ENCODE data around the gene TGM4. TPM values are rescaled to one million over a fixed set of nuclear protein-coding genes. Genes with fewer than 3 reads are reported as not detected.

Gene TGM4
- total and polyA plus RNA-seq, 9 donors, result not detected

- Histone ChIP-seq H3K27me3 (no peaks in the 10 kb centered on the region), H3K4me3 (no peak overlapping the region), H3K4me1 (ENCODE audit: insufficient read depth) (no peaks in the 10 kb centered on the region), H3K27ac (no peak overlapping the region), H3K9me3 (no peaks in the 10 kb centered on the region), H3K36me3 (no peaks in the 10 kb centered on the region)
- intact Hi-C loops (cut with DNase I), result no loop called here
- 17 to 64% (median 51%) methylated on average over 2 of the region's 2 CpGs for WGBS, 3 donors
- DNase-seq, result no peak
- no peak for TF ChIP-seq POLR2A (IDR thresholded peaks at IDR 0.05)
- no peak for TF ChIP-seq EP300 (IDR thresholded peaks at IDR 0.05)
- TF ChIP-seq, protein P1, sequence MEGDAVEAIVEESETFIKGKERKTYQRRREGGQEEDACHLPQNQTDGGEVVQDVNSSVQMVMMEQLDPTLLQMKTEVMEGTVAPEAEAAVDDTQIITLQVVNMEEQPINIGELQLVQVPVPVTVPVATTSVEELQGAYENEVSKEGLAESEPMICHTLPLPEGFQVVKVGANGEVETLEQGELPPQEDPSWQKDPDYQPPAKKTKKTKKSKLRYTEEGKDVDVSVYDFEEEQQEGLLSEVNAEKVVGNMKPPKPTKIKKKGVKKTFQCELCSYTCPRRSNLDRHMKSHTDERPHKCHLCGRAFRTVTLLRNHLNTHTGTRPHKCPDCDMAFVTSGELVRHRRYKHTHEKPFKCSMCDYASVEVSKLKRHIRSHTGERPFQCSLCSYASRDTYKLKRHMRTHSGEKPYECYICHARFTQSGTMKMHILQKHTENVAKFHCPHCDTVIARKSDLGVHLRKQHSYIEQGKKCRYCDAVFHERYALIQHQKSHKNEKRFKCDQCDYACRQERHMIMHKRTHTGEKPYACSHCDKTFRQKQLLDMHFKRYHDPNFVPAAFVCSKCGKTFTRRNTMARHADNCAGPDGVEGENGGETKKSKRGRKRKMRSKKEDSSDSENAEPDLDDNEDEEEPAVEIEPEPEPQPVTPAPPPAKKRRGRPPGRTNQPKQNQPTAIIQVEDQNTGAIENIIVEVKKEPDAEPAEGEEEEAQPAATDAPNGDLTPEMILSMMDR (IDR thresholded peaks at IDR 0.05), result no peak
Observed at GRCh38 chr3:44832965-44833364, 41.4 kb upstream of the TGM4 start.

DNA sequence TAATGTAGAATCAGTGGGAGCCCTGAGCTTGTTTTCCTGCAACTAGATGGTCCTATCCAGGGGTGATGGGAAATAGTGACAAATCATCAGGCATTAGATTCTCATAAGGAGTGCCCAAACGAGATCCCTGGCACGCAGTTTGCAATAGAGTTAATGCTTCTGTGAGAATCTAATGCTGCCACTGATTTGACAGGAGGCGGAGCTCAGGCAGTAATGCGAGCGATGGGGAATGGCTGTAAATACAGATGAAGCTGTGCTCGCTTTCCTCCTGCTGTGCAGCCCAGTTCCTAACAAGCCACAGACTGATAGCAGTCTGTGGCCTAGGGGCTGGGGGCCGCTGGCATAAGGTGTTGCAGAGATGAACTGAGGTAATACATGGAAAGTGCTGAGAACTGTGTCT is 41.0 kb upstream of the TGM4 start:
- Histone ChIP-seq H3K4me1 (ENCODE audit: insufficient read depth) (no peaks in the 10 kb centered on the region), H3K27ac (no peak overlapping the region), H3K36me3 (no peaks in the 10 kb centered on the region), H3K9me3 (no peaks in the 10 kb centered on the region), H3K4me3 (no peak overlapping the region), H3K27me3 (no peaks in the 10 kb centered on the region)
- TF ChIP-seq POLR2A (IDR thresholded peaks at IDR 0.05), result no peak
- no peak for TF ChIP-seq EP300 (IDR thresholded peaks at IDR 0.05)
- TF ChIP-seq, protein P1 (IDR thresholded peaks at IDR 0.05), result no peak
- intact Hi-C loops (cut with DNase I), result no loop called here
- DNase-seq, result no peak
- WGBS, 3 donors, result 51 to 64% (median 57%) methylated on average over 7 of the region's 7 CpGs

- Histone ChIP-seq H3K4me1 (ENCODE audit: insufficient read depth) (no peaks in the 10 kb centered on the region), H3K9me3 (no peaks in the 10 kb centered on the region), H3K27me3 (no peaks in the 10 kb centered on the region), H3K4me3 (no peak overlapping the region), H3K36me3 (no peaks in the 10 kb centered on the region), H3K27ac (no peak overlapping the region)
- WGBS, 3 donors, result 94 to 96% (median 96%) methylated on average over 3 of the region's 3 CpGs
- intact Hi-C loops (cut with DNase I), result no loop called here
- TF ChIP-seq, protein P1 (IDR thresholded peaks at IDR 0.05), result no peak
- no peak for DNase-seq
Observed at GRCh38 chr3:44835684-44836083, 38.7 kb upstream of the TGM4 start.

DNA sequence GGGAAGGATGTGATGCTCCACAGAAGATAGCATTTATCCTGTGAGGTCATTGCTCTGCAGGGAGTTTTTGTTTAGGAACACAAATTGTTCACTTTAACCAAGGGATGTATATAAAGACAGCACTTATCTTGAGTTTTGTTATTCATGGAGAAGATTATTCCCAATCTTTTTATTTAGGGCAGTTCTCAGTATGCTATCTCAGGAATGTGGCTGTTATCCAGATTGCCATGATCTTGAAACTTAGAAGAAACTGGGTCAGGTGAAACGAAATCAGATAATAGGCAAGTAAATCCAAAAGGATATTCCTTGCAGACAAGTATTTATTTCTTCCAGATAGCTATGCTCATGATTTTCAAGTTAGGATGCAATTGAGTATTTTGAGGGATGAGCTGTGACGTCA is 32.0 kb upstream of the TGM4 start:
- H3K9me3 ChIP-seq, result no peaks in the 10 kb centered on the region
- WGBS, 3 donors, result 77 to 81% (median 78%) methylated on average over 2 of the region's 2 CpGs
- intact Hi-C loops (cut with DNase I), result no loop called here
- no peaks in the 10 kb centered on the region for H3K27me3 ChIP-seq
- H3K4me1 ChIP-seq (ENCODE audit: insufficient read depth), result peaks cover 6% of the 10 kb centered on the region
- H3K36me3 ChIP-seq, result no peaks in the 10 kb centered on the region
- no peak for DNase-seq
- no peak overlapping the region for H3K4me3 ChIP-seq
- no peak overlapping the region for H3K27ac ChIP-seq
- TF ChIP-seq POLR2A (IDR thresholded peaks at IDR 0.05) (no peak), EP300 (IDR thresholded peaks at IDR 0.05) (no peak)
- TF ChIP-seq, protein P1 (IDR thresholded peaks at IDR 0.05), result no peak

All from ovary (tissue), 9 donors.